OCI-M2 (cell line): ENCODE results near the gene PMEPA1.

Experiments
- DNase-seq: peaks from one replicate; lab custom pipeline; 2025; ENCODE audit not compliant: unreplicated experiment; lab: John Stamatoyannopoulos, UW

PMEPA1 gene

DNA sequence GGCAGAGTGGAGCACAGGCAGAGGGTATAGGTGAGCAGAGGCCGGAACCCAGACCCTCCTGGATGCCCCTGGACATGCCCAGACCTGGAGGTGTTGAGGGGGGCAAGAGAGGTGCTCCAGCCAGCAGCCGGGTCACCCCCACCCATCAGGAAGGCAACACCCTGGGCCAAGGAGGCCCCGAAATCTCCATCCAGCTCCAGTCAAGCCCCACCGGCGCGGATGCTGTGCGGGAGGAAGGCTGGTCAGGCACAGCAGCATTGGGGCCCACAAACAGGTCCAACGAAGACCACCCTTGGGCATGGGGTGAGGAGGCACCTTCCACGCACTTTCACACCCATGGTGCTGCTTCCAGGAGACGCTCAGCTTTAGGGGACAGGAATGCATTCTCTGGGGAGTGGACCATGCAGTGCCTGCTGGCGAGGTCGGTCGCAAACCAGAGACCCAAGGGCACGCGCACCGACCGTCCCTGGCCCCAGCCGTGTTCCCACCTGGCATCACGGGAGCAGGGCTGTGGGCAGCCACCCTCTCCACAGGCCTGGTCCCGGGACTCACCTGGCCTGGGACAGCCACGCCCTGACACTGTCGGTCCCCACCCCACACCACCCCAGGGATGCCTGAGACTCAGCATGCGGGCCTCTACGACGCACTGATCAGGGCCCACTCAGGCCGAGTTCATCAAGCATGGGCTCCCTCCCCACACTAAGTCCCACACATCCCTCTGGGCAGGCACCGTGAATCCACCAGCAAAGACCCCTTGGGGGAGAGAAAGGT lies 45.9 kb downstream of the PMEPA1 start:
- no peak for DNase-seq

DNA sequence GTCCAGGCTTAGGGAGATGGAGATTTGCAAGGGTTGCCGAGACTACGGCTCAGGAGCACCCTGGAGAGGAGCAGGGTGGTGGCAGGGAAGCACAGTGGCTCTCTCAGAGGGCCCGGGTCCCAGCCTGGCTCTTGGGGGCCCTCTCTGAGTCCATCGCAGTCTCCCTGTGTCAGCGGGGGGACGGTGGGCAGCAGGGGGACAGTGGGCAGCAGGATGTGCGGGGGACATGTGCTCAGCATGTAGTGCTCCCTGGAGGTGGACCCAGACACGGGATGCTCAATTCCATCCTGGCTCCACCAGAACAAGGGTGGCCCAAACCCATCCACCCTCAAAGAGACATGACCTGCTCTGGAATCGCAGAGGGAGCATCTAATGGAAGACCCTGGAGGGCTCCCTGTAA lies 46.6 kb downstream of the PMEPA1 start:
- DNase-seq, result no peak

DNA sequence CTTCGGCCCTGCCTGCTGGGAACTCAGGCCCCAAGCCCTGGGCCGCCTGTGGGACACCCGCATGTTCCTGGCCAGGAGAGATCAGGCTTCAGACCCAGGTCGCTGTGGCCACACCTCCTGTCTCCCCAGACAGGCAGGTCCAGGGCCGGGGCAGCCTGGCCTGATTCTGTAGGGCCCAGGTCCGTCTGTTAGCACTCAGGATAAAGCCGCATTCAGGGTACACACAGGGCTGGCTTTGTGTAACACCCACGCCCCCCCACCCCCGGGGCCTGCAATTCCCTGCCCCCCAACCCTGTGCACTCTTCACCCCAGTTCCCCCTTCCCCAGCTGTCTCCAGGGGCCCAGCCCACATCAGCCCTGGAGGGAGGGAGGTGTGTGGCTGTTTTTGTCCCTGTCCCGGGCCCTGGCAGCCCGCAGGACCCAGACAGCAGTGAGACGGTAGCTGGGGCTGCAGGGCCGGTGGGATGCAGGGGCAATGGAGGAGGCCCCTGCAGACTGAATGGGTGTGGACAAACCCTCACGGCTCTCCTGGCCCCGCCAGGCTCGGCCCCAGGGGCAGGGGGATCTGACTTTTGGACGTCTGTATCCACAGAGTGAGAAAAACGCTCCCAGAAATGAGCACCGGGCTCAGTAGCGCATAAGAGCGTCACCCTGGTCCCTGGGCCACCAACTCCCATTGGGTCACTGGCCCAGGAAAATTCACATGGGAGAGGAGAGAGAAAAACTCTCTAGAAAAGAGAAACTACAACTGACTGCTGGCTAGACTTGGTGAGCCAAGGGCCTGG lies 47.2 kb downstream of the PMEPA1 start:
- DNase-seq, result no peak

DNA sequence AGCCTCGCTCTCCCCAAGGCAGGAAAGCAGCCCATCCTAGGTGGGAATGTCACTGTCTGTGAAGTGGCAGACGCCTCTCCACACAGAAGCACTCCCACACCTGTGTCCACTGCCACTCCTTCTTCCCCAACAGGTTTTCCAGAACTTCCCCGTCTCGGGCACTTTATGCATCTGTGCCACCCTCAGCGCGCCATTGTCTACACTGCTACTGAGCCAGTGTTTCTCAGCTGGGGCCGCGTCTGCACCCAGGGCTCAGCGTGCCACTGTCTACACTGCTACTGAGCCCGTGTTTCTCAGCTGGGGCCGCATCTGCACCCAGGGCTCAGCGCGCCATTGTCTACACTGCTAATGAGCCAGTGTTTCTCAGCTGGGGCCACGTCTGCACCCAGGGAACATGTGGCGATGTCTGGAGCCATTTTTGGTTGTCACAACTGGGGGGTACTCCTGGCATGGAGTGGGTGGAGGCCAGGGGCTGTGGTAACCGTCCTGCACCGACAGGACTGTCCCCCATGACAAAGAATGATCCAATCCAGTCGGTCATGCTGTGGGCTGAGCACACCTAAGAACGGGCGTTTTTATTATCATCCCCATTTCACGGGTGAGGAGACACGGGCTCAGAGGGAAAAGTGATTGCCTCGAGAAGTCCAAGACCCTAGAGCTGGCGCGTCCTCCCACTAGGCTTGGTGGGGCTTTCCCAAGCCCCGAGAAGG lies 47.9 kb downstream of the PMEPA1 start:
- DNase-seq, result no peak

DNA sequence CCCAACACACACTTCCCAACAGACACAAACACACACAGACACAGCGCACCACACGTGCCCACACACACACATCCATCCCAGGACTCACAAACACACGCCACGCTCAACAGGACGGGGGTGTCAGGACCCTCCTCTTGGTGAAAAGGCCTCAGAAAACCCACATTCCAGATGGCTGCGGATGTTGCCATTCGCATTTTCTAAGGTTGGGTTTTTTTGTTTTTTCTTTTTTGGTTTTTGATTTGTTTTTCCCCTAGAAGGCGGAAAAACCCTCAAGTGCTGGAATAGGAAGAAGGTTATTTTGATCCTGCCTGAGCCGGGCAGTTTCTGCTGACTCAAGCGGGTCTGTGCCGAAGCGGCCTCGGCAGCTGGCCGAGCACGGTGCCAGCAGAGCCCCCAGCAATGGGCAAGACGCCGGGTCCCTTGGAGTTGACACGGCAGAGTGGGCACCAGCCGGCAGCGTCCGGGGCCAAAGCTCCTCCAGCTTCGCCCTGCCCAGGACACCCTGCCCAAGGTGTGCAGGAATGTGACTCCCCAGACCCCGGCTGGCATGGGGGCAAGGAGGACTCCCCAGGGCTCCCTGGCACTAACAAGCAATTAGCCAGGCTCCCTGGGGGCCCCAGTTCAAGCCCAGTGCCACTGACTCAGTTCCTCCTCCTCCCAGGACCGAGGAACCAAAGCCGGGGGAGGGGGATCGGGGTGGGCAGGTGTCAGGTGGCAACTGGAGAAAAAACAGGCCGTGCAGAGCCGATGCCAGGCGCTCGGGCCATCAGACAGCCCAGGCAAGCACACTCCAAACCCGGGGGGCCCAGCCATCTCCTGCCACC lies 48.7 kb downstream of the PMEPA1 start:
- DNase-seq, result no peak

DNA sequence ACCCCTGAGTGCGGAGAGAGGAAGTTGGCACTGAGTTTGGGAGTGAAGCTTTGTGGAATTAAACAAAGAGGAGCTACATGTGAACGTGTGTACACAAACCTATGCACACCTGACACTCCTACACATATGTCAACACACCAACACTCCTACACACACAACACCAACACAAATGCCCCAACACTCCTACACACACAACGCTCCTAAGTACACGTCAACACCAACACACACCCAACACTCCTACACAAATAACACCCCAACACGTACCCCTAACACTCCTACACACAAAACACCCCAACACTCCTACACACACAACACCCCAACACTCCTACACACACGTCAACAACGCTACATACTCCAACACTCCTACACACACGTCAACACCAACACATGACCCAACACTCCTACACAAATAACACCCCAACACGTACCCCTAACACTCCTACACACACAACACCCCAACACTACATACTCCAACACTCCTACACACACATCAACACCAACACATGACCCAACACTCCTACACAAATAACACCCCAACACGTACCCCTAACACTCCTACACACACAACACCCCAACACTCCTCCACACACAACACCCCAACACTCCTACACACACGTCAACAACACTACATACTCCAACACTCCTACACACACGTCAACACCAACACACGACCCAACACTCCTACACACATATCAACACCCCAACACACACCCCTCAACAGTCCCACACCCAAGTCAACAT lies 49.5 kb downstream of the PMEPA1 start:
- no peak for DNase-seq

- DNase-seq, result no peak
These were observed 50.2 kb downstream of the PMEPA1 start for GRCh38 chr20:57659517-57660180.

GRCh38 chr20:57658833-57659516 lies 50.8 kb downstream of the PMEPA1 start:
- DNase-seq, result no peak

DNA sequence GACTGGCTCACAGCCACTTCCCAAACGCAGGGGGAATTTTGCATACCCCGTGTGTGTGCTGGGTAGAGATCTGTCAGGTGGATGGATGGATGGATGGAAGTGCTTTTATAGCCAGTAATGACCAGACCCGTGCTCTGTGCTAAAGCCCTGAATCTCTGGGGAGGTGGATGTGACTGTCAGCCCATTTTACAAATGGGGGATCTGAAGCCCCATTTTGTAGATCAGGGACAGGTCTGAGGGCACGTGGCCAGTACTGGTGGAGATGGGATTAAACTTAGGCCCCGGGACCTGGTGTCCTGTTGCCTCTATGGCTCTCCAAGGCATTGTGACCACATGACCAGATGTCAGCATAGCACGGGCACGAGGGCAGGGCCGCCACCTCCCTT lies 51.4 kb downstream of the PMEPA1 start:
- DNase-seq, result no peak

- DNase-seq, result no peak
These were observed 52.0 kb downstream of the PMEPA1 start for GRCh38 chr20:57657535-57658446.

DNA sequence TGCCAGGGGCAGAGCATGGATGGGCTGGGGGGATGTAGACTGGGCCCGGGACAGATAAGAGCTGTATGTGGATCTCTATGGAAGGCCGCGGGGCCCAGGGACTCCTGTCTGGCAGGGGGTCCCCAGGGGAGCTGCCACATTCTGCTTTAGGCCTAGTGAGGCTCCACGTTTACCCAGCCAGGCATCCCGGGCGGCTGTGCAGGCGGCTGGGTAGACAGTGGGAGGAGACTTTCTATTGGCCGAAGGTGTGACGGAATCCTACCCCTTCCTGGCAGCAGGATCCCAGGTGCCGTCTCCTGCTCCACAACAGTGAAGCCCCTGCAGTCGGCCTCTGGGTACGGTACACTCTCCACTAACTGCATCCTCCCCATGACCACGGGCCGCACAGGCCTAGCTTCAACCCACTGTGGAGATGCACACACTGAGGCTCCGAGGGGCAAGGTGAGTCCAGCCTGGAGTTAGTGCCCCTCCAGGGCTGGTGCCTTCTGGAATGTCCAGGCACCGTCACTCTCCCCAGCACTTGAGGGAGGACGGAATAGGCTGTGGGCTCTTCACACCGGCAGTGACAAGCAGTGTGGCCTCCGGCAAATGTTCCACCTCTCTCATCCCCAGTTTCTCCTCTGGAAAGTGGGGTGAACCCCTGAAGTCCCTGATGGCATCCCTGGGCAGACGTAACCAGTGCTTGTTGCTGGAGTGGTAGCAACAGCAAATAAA lies 52.8 kb downstream of the PMEPA1 start:
- no peak for DNase-seq

GRCh38 chr20:57656252-57656820 lies 53.5 kb downstream of the PMEPA1 start:
- no peak for DNase-seq

- no peak for DNase-seq
These were observed 54.0 kb downstream of the PMEPA1 start for GRCh38 chr20:57655809-57656155.

DNA sequence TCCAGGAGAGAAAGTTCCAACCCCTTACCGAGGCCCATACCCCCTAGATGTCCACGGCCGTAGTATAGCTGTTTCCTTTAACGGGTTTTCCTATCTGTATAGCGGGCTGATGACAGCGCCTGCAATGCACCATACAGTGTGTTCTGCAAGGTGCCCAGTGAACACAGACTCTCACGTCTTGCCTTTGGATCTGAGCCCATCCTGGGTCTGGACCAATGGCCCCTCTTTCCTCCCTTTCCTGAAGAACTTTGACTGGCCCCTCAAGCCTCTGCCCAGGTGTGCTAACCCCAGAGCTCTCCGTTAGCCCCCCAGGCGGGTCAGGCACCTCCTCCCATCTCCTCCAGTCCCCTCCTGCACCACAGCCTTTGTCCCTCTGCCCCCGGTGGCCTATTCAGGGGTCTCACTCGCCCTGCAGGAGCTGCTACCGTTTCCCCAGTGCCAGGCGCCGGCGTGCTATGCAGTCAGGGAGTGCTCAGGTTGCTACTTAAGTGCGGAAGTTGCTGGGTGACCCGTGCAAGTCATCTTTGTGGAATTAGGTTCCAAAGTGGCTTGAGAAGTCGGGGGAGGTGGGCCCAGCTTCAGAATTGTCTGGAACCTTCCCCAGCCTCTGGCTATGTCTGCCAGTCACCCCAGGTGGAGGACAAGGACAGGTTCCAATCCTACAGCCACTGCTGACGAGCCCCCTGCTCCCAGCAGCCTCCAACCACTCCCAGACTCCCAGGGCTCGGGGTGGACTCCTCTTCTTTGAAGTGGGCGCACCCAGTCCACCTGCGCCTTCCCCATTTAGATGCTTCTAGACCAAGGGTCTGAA lies 54.6 kb downstream of the PMEPA1 start:
- DNase-seq, result no peak

- DNase-seq, result no peak
These were observed 55.3 kb downstream of the PMEPA1 start for GRCh38 chr20:57654363-57654997.

DNA sequence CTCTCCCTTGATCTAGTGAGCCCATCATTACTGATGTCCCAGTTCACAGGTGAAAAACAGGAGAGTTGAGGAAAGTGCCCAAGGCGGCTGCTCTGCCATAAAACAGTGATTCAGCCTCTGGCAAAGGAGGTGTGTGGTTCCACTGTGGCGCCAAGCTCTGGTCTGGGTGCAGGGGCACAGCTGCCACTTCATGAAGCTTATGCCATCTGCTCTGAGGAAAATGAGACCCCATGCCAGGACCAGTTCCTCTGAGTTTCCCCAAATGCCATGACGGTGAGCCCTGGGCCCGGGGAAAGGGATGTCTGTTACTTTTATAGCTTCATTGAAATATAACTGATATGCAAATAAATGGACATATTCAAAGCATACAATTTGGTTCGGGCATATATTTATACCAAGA lies 55.9 kb downstream of the PMEPA1 start:
- no peak for DNase-seq
